VCaP (cell line): ENCODE results near the gene REXO1.

ENCODE experiments used
- H3K27ac ChIP-seq: fragments of 450-650 bp; 2 replicates; pipeline ENCODE4 v1.5.1; 2017
- TF ChIP-seq, protein P1 (sequence below): fragments of 450-650 bp; conservative IDR thresholded peaks from 2 replicates; pipeline ENCODE4 v1.5.1; 2017; ENCODE audit warnings: mild to moderate bottlenecking, moderate library complexity

The REXO1 gene

DNA sequence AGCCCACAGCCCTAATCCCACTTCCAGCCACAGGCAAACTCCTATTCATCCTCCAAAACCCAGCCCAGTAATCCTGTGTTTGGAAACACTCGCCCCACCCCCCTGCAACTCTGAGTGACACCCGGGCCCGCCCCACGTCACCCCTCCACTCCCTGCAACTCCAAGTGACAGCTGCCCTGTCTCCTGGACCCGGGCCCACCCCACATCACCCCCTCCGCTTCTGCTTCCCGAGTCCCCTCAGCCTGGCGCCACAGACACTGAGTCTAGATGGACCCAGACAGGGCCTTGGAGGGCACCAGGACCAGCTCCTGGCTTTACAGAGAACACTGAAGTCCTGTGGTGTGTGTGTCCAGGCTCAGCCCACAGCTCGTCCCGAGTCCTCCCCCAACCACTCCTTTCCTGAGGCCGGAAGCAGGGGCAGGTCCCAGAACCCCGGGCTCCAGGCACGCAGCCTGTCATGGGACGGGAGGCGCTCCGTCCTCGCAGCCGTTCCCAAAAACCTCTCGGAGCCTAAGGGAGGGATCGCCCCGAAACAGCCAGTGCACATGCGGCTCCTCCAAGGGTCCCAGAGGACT, 7.7 kb downstream of the REXO1 start:
- no peak overlapping the region for H3K27ac ChIP-seq
- TF ChIP-seq, protein P1, sequence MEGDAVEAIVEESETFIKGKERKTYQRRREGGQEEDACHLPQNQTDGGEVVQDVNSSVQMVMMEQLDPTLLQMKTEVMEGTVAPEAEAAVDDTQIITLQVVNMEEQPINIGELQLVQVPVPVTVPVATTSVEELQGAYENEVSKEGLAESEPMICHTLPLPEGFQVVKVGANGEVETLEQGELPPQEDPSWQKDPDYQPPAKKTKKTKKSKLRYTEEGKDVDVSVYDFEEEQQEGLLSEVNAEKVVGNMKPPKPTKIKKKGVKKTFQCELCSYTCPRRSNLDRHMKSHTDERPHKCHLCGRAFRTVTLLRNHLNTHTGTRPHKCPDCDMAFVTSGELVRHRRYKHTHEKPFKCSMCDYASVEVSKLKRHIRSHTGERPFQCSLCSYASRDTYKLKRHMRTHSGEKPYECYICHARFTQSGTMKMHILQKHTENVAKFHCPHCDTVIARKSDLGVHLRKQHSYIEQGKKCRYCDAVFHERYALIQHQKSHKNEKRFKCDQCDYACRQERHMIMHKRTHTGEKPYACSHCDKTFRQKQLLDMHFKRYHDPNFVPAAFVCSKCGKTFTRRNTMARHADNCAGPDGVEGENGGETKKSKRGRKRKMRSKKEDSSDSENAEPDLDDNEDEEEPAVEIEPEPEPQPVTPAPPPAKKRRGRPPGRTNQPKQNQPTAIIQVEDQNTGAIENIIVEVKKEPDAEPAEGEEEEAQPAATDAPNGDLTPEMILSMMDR = no peak

DNA sequence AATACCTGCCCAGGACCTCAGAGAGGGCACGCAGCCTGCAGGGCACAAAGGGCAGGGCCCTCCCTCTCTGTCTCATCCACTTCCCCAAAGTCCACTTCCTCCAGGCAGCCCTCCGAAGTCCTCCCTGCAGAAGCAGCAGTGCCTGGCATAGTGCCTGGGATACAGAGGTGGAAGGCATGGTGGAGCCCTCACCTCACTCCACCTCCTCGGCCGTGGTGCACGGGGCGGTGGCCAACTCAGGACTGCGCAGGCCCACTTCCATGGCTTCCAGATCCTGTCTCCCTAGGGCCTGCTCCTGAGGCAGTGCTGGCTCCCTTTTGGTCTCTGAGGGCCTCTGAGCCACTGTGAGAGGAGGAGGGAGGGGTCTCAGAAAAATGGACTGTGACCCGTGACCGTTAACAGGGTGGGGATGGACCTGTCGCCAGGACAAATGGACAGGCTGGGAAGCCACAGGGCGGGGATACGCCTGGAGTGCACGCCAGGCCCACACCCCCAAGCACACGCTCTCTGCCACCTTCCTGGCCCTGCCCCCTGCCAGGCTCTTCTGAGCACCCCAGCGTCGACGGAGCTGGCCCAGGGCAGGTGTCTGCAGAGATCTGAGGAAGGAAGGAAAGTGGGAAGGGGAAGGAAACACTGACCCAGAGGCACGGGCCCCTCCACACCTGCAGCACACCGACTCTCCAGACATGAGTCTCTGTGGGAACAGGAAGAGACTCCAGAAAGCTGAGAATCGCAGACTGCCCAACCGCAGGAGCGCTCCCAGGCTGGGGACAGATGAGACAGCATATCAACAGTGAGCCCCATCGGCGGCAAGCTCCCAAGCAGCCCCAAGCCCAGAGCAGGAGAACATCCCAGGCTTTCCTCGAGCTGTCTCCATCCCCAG, 8.4 kb downstream of the REXO1 start:
- H3K27ac ChIP-seq = no peak overlapping the region
- TF ChIP-seq, protein P1 = no peak

DNA sequence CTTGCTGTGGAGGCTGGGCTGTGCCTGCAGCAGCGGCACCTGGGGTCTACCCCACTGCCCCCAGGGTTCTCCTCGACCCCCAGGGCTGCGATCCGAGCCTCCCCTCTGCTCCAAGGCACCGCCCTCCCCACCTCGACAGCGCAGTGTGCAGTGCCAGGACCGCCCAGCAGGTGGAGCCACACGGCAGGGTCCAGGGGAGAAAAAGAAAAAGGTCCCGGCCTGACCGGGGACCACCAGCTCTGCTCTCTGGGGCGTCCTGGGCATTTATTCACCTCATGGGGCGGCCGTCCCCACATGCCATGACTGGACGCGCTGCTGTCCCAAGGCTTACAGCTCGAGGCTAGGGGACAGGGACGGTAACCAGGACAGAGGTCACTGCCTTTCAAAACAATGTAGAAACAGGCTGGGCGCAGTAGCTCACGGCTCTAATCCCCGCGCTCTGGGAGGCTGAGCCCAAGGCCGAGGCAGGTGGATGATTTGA, 10.6 kb downstream of the REXO1 start:
- TF ChIP-seq, protein P1 = peak; percentile 92

DNA sequence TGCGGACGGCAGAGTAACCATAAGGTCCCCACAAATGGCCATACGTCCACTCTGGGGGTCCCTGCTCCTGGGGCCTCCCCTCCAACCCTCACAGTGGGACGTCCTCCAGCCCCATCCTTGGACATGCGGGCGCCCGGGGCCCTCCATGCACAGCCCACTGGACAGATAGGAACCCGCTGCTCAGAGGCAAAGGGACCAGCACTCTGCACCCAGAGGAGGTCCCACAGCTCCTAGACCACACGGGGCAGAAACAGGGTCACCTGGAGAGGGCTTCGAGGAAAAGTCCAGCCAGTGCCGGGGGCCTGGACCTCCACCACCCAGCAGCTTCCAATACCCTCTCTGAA, 11.1 kb downstream of the REXO1 start:
- H3K27ac ChIP-seq = no peak overlapping the region

More for the DNA sequence above, 10.6 kb downstream of the REXO1 start:
- H3K27ac ChIP-seq = no peak overlapping the region

DNA sequence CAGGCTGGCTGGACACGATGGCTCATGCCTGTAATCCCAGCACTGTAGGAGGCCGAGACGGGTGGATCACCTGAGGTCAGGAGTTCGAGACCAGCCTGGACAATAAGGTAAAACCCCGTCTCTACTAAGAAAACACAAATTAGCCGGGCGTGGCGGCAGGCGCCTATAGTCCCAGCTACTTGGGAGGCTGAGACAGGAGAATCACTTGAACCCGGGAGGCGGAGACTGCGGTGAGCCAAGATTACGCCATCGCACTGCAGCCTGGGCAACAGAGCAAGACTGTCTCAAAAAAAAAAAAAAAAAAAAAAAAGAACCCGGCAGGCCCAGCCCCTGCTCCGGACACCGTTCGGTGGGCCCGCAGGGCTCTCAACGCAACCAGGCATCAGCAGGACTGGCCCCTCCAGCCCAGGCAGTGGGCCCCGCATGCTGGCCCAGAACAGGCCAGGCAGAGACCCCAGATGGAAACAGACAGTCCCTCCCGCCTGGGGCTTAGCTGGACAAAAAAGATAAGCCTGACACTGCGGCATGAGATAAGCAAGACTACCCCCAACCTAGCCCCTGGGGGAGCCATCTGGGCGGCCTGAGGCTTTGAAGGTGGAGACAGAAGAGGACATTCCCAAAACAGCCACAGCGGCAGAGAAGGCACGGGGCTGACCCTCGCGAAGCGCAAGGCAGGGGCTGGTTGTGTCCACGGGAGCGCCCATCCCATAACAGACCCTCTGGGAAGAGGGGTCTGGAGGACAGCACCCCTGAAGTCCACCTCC, 11.6 kb downstream of the REXO1 start:
- no peak overlapping the region for H3K27ac ChIP-seq
- TF ChIP-seq, protein P1 = no peak

More for the DNA sequence above, 11.1 kb downstream of the REXO1 start:
- TF ChIP-seq, protein P1 = no peak

DNA sequence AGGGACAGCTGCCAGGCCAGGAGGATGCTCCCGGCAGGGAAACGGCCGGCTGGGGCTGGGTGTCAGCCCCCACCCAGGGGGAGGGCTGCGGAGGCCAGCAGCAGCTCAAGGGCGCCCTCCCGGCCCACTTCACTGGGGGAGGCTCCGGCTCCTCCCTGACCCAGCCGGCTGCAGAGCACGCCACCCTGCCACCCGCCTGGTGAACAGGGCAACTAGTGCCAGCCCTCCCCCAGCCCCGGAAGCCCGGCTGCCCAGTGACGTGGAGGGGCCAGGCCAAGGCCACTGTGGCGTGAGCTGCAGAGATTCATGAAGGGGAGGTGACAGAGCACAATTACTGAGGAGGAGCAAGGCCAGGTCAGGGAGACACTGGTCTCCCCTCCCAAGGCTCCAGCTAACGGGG, 14.7 kb downstream of the REXO1 start:
- H3K27ac ChIP-seq = no peak overlapping the region
- TF ChIP-seq, protein P1 = no peak
